Astrocyte of the hippocampus (primary cell): Measurements from ENCODE around the gene CMTM8.
"Not testable (repeated sequence)": the region's sequence is repeated elsewhere in the genome, so short reads cannot be mapped to it uniquely, and the experiment has no call there.

Experiments used
- DNase-seq: peaks from one replicate; pipeline ENCODE4 v3.0.0; 2011; ENCODE audit warnings: low read depth, low spot score

Gene CMTM8

GRCh38 chr3:32228743-32229142, 9.7 kb upstream of the CMTM8 start:
- DNase-seq = not testable (repeated sequence)

GRCh38 chr3:32229565-32229964, 8.9 kb upstream of the CMTM8 start:
- DNase-seq = no peak

- no peak for DNase-seq
These were observed 2.1 kb upstream of the CMTM8 start for GRCh38 chr3:32236377-32236776.

GRCh38 chr3:32237670-32238452, 619 bp upstream of the CMTM8 start:
- peak; percentile 48 for DNase-seq

- DNase-seq = no peak
These were observed 1.1 kb downstream of the CMTM8 start for GRCh38 chr3:32239307-32240158.

- DNase-seq = peak; percentile 47
These were observed 1.7 kb downstream of the CMTM8 start for GRCh38 chr3:32240159-32240545.

GRCh38 chr3:32241100-32241499, 2.6 kb downstream of the CMTM8 start:
- DNase-seq = no peak

- no peak for DNase-seq
These were observed 5.0 kb downstream of the CMTM8 start for GRCh38 chr3:32243519-32243918.

GRCh38 chr3:32245200-32245599, 6.7 kb downstream of the CMTM8 start:
- DNase-seq = no peak

- DNase-seq = no peak
These were observed 7.7 kb downstream of the CMTM8 start for GRCh38 chr3:32246079-32246675.

- DNase-seq = peak; percentile 83
These were observed 10.8 kb downstream of the CMTM8 start for GRCh38 chr3:32249184-32249782.

GRCh38 chr3:32254268-32254667, 15.8 kb downstream of the CMTM8 start:
- DNase-seq = no peak

GRCh38 chr3:32255345-32255744, 16.9 kb downstream of the CMTM8 start:
- no peak for DNase-seq

- no peak for DNase-seq
These were observed 17.7 kb downstream of the CMTM8 start for GRCh38 chr3:32256206-32256605.

- no peak for DNase-seq
These were observed 18.6 kb downstream of the CMTM8 start for GRCh38 chr3:32257042-32257441.

- no peak for DNase-seq
These were observed 19.4 kb downstream of the CMTM8 start for GRCh38 chr3:32257641-32258438.

- DNase-seq = no peak
These were observed 20.4 kb downstream of the CMTM8 start for GRCh38 chr3:32258869-32259268.

GRCh38 chr3:32261545-32261944, 23.1 kb downstream of the CMTM8 start:
- no peak for DNase-seq

- DNase-seq = no peak
These were observed 23.7 kb downstream of the CMTM8 start for GRCh38 chr3:32262201-32262600.

GRCh38 chr3:32274306-32274705, 35.8 kb downstream of the CMTM8 start:
- DNase-seq = no peak

GRCh38 chr3:32275506-32275905, 37.0 kb downstream of the CMTM8 start:
- DNase-seq = no peak
